Activated T-cell treated with anti-CD3 and anti-CD28 coated beads for 48 hours (primary cell): ENCODE results near the gene BRSK1.

Experiments
- DNase-seq: peaks from one replicate; pipeline ENCODE4 v3.0.0-alpha.2; 2020; ENCODE audit warnings: low read depth

The BRSK1 gene

GRCh38 chr19:55353803-55354697 is 70.3 kb downstream of the BRSK1 start:
- DNase-seq: peak; percentile 45

DNA sequence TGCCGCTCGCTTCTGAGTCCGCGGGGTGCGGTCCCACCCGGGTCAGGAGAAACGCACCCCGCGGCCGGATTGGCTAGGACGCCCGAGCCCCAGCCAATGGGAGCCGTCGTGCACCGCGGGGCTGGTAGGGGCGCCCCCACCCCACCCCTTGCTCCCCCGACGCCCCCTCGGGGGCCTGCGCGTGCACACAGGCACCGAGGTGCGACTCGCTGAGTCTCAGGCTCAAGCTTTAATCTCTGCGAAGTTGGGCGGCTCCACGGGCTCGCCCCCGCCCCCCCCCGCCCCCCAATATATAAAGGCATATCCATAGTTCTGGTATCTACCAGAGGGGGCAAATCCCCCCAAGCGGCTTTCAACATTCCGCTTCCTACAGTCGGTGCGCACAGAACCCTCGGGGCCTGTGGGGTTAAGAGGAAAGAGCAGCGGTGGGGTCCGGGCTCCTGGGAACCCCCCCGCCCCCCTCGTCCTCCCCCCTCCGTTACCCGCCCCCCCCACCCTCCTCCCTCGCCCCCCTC is 71.0 kb downstream of the BRSK1 start, which contains the start of gene COX6B2:
TSS of gene COX6B2 (minus strand) at position 22 of the 515 bp plus-strand sequence. CDS start 198 bp downstream, outside the sequence.
- DNase-seq: no peak

GRCh38 chr19:55355213-55355821 is 71.5 kb downstream of the BRSK1 start:
- no peak for DNase-seq

GRCh38 chr19:55358493-55358892 is 74.7 kb downstream of the BRSK1 start:
- no peak for DNase-seq

- no peak for DNase-seq
These were observed 75.4 kb downstream of the BRSK1 start for GRCh38 chr19:55358943-55359908.

DNA sequence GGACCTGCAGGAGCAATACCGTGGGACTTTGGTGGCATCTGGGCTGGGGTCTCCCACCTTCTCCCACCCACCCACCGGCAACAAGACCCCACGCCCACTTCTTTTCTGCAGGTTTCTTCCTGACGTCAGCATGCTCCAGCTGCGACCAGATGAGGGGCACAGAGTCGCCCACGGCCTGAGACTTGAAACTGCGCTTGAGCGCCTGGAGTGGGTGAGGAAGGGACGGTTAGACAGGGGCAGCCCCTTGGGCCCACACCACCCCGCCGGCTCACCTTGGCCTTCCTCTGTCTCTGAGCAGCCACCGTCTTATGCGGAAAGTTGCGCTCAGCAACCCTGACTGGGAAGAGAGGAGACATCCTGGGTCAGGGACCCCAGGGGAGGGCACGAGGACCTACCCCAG is 77.1 kb downstream of the BRSK1 start:
- no peak for DNase-seq
